Parathyroid adenoma (tissue), 2 donors: ENCODE results near the gene SMARCD2.
"Not testable (repeated sequence)": the region's sequence is repeated elsewhere in the genome, so short reads cannot be mapped to it uniquely, and the experiment has no call there.

Source experiments
- H2AFZ ChIP-seq: fragments of 300-600 bp; sonication (generic); one replicate; pipeline ENCODE4 v1.7.0; 2017; ENCODE audit warnings: antibody characterized with exemption, mild to moderate bottlenecking
- H3K27ac ChIP-seq: fragments of 300-600 bp; sonication (generic); one replicate; pipeline ENCODE4 v1.7.0; 2017
- H3K27me3 ChIP-seq: fragments of 300-600 bp; sonication (generic); one replicate; pipeline ENCODE4 v1.7.0; 2017; ENCODE audit warnings: low read length; ENCODE audit not compliant: control insufficient read depth, insufficient read depth
- H3K36me3 ChIP-seq: fragments of 300-600 bp; sonication (generic); one replicate; pipeline ENCODE4 v1.7.0; 2017; ENCODE audit warnings: low read length; ENCODE audit not compliant: control insufficient read depth, insufficient read depth
- H3K4me1 ChIP-seq: fragments of 300-600 bp; sonication (generic); one replicate; pipeline ENCODE4 v1.7.0; 2017; ENCODE audit warnings: control low read depth
- H3K4me2 ChIP-seq: fragments of 300-600 bp; sonication (generic); one replicate; pipeline ENCODE4 v1.7.0; 2017; ENCODE audit warnings: low read length
- H3K4me3 ChIP-seq: fragments of 300-600 bp; sonication (generic); one replicate; pipeline ENCODE4 v1.7.0; 2017; ENCODE audit warnings: low read depth, low read length
- H3K79me2 ChIP-seq: fragments of 300-600 bp; sonication (generic); one replicate; pipeline ENCODE4 v1.7.0; 2017; ENCODE audit warnings: control low read depth
- H3K9ac ChIP-seq: fragments of 300-600 bp; sonication (generic); one replicate; pipeline ENCODE4 v1.7.0; 2017; ENCODE audit warnings: mild to moderate bottlenecking
- H3K9me3 ChIP-seq: fragments of 300-600 bp; sonication (generic); one replicate; pipeline ENCODE4 v1.7.0; 2017; ENCODE audit warnings: low read length; ENCODE audit not compliant: control insufficient read depth
- TF ChIP-seq, protein P1 (sequence below): fragments of 300-600 bp; sonication (generic); IDR thresholded peaks from one replicate; pipeline ENCODE4 v1.7.0; 2017; ENCODE audit warnings: antibody characterized with exemption, mild to moderate bottlenecking
- donor health status: primary hyperparathyroidism.

SMARCD2 gene

DNA sequence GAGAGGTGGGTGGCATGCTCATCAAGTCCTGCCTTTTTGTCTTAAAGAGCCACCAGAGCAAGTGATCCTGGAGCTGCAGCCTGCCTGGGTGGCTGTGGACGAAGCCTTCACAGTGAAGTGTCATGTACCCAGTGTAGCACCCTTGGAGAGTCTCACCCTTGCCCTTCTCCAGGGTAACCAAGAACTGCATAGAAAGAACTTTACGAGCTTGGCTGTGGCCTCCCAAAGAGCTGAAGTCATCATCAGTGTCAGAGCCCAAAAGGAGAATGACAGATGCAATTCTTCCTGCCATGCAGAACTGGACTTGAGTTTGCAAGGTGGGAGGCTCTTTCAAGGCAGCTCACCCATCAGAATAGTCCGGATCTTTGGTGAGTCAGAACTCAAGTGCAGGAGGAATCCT lies 16.8 kb upstream of the SMARCD2 start:
- Histone ChIP-seq H3K79me2 (no peaks in the 10 kb centered on the region), H3K4me1 (no peaks in the 10 kb centered on the region), H2AFZ (no peak overlapping the region), H3K27me3 (no peaks in the 10 kb centered on the region), H3K9ac (no peak overlapping the region), H3K4me3 (no peak overlapping the region), H3K4me2 (no peak overlapping the region), H3K9me3 (no peaks in the 10 kb centered on the region), H3K36me3 (no peaks in the 10 kb centered on the region), H3K27ac (no peak overlapping the region)
- TF ChIP-seq, protein P1, sequence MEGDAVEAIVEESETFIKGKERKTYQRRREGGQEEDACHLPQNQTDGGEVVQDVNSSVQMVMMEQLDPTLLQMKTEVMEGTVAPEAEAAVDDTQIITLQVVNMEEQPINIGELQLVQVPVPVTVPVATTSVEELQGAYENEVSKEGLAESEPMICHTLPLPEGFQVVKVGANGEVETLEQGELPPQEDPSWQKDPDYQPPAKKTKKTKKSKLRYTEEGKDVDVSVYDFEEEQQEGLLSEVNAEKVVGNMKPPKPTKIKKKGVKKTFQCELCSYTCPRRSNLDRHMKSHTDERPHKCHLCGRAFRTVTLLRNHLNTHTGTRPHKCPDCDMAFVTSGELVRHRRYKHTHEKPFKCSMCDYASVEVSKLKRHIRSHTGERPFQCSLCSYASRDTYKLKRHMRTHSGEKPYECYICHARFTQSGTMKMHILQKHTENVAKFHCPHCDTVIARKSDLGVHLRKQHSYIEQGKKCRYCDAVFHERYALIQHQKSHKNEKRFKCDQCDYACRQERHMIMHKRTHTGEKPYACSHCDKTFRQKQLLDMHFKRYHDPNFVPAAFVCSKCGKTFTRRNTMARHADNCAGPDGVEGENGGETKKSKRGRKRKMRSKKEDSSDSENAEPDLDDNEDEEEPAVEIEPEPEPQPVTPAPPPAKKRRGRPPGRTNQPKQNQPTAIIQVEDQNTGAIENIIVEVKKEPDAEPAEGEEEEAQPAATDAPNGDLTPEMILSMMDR, result no peak

DNA sequence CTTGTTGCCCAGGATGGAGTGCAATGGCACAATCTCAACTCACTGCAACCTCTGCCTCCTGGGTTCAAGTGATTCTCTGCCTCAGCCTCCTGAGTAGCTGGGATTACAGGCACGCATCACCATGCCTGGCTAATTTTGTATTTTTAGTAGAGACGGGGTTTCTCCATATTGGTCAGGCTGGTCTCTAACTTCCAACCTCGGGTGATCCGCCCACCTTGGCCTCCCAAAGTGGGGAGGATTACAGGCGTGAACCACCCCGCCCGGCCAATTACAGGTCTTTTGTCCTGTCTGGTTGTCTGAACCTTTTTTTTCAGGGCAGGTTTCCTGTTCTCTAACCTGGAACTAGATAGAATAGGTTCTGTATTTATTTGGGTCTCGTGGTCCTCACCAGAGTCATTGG lies 13.9 kb upstream of the SMARCD2 start:
- not testable (repeated sequence) for H3K4me3 ChIP-seq, H3K79me2 ChIP-seq, H2AFZ ChIP-seq, H3K9me3 ChIP-seq, H3K27me3 ChIP-seq, H3K4me2 ChIP-seq, H3K9ac ChIP-seq, H3K27ac ChIP-seq, H3K4me1 ChIP-seq, H3K36me3 ChIP-seq

DNA sequence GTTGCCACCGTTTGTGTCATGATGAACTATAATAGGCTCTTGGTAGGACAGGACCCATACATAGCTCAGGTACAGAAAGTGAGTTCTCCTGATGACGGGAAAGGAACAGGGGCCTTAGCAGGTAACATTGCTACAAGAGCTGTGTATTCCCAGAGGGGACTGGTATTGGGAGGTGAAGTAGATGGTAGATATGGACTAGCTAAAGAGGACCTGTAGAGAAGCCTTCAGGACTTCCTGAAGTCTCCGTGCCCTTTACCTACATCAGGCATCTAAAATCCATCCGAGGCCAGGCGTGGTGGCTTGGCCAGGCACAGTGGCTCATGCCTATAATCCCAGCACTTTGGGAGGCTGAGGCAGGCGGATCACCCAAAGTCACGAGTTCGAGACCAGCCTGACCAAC lies 12.7 kb upstream of the SMARCD2 start:
- Histone ChIP-seq H2AFZ (no peak overlapping the region), H3K27me3 (no peaks in the 10 kb centered on the region), H3K9ac (no peak overlapping the region), H3K9me3 (no peaks in the 10 kb centered on the region), H3K36me3 (no peaks in the 10 kb centered on the region), H3K4me1 (peaks cover 3% of the 10 kb centered on the region), H3K4me2 (no peak overlapping the region), H3K27ac (no peak overlapping the region), H3K4me3 (no peak overlapping the region), H3K79me2 (no peaks in the 10 kb centered on the region)
- TF ChIP-seq, protein P1, result no peak

DNA sequence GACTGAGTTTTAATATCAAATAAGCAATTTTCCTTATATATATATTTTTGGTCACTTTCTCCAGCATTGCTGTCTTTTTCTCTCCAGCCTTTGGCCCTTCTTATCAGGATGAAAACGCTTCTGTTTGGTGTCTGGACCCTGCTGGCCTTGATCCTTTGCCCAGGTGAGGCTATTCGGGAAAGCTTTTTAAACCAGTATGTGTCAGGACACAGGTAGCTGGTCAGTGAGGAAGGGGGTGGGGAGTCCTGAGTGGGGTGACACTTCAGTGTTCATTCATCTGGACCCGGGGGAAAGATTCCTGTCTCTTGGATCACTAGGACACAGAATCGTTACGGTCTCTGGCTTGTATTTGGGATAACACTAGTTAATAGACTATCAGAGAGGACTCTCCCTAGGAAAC lies 12.2 kb upstream of the SMARCD2 start:
- Histone ChIP-seq H3K36me3 (no peaks in the 10 kb centered on the region), H3K79me2 (no peaks in the 10 kb centered on the region), H3K9ac (no peak overlapping the region), H3K9me3 (no peaks in the 10 kb centered on the region), H3K4me3 (no peak overlapping the region), H2AFZ (no peak overlapping the region), H3K27ac (no peak overlapping the region), H3K4me1 (peaks cover 3% of the 10 kb centered on the region), H3K27me3 (no peaks in the 10 kb centered on the region), H3K4me2 (no peak overlapping the region)
- TF ChIP-seq, protein P1, result no peak

DNA sequence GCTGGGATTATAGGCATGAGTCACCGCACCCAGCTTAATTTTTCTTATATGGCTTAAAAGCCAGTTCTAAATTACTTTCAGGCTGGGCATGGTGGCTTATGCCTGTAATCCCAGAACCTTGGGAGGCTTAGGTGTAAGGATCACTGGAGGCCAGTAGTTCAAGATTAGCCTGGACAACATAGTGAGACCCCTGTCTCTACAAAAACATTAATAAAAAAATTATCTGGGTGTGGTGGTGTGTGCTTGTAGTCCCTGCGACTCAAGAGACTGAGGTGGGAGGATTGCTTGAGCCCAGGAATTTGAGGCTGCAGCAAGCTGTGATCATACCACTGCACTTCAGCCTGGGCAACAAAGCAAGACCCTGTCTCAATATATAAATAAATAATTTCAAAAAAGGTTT lies 10.8 kb upstream of the SMARCD2 start:
- TF ChIP-seq, protein P1, result no peak
- Histone ChIP-seq H3K9ac (no peak overlapping the region), H3K36me3 (no peaks in the 10 kb centered on the region), H3K9me3 (no peaks in the 10 kb centered on the region), H3K27ac (no peak overlapping the region), H3K27me3 (no peaks in the 10 kb centered on the region), H3K4me1 (peaks cover 6% of the 10 kb centered on the region), H2AFZ (no peak overlapping the region), H3K79me2 (no peaks in the 10 kb centered on the region), H3K4me3 (no peak overlapping the region), H3K4me2 (no peak overlapping the region)
